GM18909 (cell line): ENCODE data around the gene ORMDL3.
"Not testable (repeated sequence)": the region's sequence is repeated elsewhere in the genome, so short reads cannot be mapped to it uniquely, and the experiment has no call there.

Experiments
- ATAC-seq: cut with Tn5 transposase; IDR thresholded peaks from one replicate; pipeline ENCODE4 v1.9.1; 2021; ENCODE audit warnings: mild to moderate bottlenecking; ENCODE audit not compliant: unreplicated experiment, poor library complexity

Gene ORMDL3

GRCh38 chr17:39950871-39951348, 23.5 kb upstream of the ORMDL3 start:
- no peak for ATAC-seq

- no peak for ATAC-seq
Observed at GRCh38 chr17:39949028-39949427, 21.6 kb upstream of the ORMDL3 start.

- not testable (repeated sequence) for ATAC-seq
Observed at GRCh38 chr17:39948489-39948828, 21.1 kb upstream of the ORMDL3 start.

GRCh38 chr17:39946551-39947330, 19.3 kb upstream of the ORMDL3 start:
- no peak for ATAC-seq

GRCh38 chr17:39944393-39944711, 17.0 kb upstream of the ORMDL3 start:
- ATAC-seq = no peak

- no peak for ATAC-seq
Observed at GRCh38 chr17:39943702-39944392, 16.4 kb upstream of the ORMDL3 start.

GRCh38 chr17:39939588-39940419, 12.4 kb upstream of the ORMDL3 start:
- no peak for ATAC-seq

- no peak for ATAC-seq
Observed at GRCh38 chr17:39939106-39939505, 11.7 kb upstream of the ORMDL3 start.

GRCh38 chr17:39938140-39938869, 10.9 kb upstream of the ORMDL3 start:
- no peak for ATAC-seq

- ATAC-seq = no peak
Observed at GRCh38 chr17:39937447-39937846, 10.0 kb upstream of the ORMDL3 start.

- no peak for ATAC-seq
Observed at GRCh38 chr17:39935909-39936308, 8.5 kb upstream of the ORMDL3 start.

GRCh38 chr17:39934324-39934723, 6.9 kb upstream of the ORMDL3 start:
- no peak for ATAC-seq

GRCh38 chr17:39933912-39934311, 6.5 kb upstream of the ORMDL3 start:
- no peak for ATAC-seq

- no peak for ATAC-seq
Observed at GRCh38 chr17:39929646-39930407, 2.4 kb upstream of the ORMDL3 start.

GRCh38 chr17:39928858-39929645, 1.7 kb upstream of the ORMDL3 start:
- ATAC-seq = no peak

GRCh38 chr17:39927929-39928857, 792 bp upstream of the ORMDL3 start:
- ATAC-seq = peak; percentile 13

- ATAC-seq = peak; percentile 37
Observed at GRCh38 chr17:39926588-39927100, 757 bp downstream of the ORMDL3 start.

GRCh38 chr17:39926135-39926587, 1.2 kb downstream of the ORMDL3 start:
- ATAC-seq = peak; percentile 26
